Thyroid gland (tissue), 4 donors: ENCODE results near the gene ZNF397. TPM values are rescaled to one million over a fixed set of nuclear protein-coding genes. Genes with fewer than 3 reads are reported as not detected.
A peak's percentile ranks its signal among the peaks of the same experiment; 100 is the strongest.

ENCODE experiments used
- DNase-seq, 2 donors: peaks; one replicate each; pipeline ENCODE4 v3.0.0-alpha.2; 2019
- H3K27ac ChIP-seq, 3 donors: fragments of 200-600 bp; sonication (generic); 1 replicate in 2 of 3; 2 replicates in 1 of 3; pipeline ENCODE4 v1.5.1; 2016 to 2019; ENCODE audit warnings: mild to moderate bottlenecking in 1 of 3, moderate library complexity in 1 of 3
- H3K27me3 ChIP-seq: fragments of 200-600 bp; sonication (generic); one replicate; pipeline ENCODE4 v1.5.1; 2019
- H3K36me3 ChIP-seq, 2 donors: fragments of 200-600 bp; sonication (generic); one replicate each; pipeline ENCODE4 v1.5.1; 2016 to 2019
- H3K4me1 ChIP-seq, 2 donors: fragments of 200-600 bp; sonication (generic); one replicate each; pipeline ENCODE4 v1.5.1; 2017 to 2019
- H3K4me3 ChIP-seq, 3 donors: fragments of 200-600 bp; sonication (generic); replicated peaks in 1 of 3; 1 replicate in 2 of 3; 2 replicates in 1 of 3; pipeline ENCODE4 v1.5.1; 2016; ENCODE audit warnings: mild to moderate bottlenecking in 1 of 3
- H3K9me3 ChIP-seq: fragments of 200-600 bp; sonication (generic); one replicate; pipeline ENCODE4 v1.5.1; 2017
- CTCF ChIP-seq, 6 experiments: fragments of 200-600 bp in 3 of 6; fragments of 450-650 bp in 3 of 6; sonication (generic) in 3 of 6; IDR thresholded peaks; one replicate each; pipeline ENCODE4 v1.5.1; 2016 to 2019; ENCODE audit warnings: antibody characterized with exemption in 6 of 6, mild to moderate bottlenecking in 2 of 6, inconsistent platforms in 1 of 6, moderate library complexity in 1 of 6
- POLR2A ChIP-seq, 2 donors: fragments of 450-650 bp; IDR thresholded peaks; one replicate each; pipeline ENCODE4 v1.6.1; 2017; ENCODE audit warnings: antibody characterized with exemption in 2 of 2, mild to moderate bottlenecking in 2 of 2, moderate library complexity in 1 of 2
- WGBS, 2 donors: methylation state at CpG; one replicate each; pipeline ENCODE4 v1.1.5; 2017; 5-methylcytosine and 5-hydroxymethylcytosine counted together
- intact Hi-C: fragments of 100-400 bp; cut with DNase I; formaldehyde crosslinking; loops from one replicate; pipeline ENCODE4 v1.15.1; 2023
- total RNA-seq, 4 donors: library from RNA; depleted of rRNA; stranded (reverse); fragments of >200 nt; gene quantifications; one replicate each; pipeline ENCODE4 v1.2.3, GENCODE V29; 2016

ZNF397 gene
- total RNA-seq, 4 donors from 2014 or later, result 30.8 to 52.8 (median 36.8) TPM

GRCh38 chr18:35282353-35282752, 41.5 kb downstream of the ZNF397 start:
- Histone ChIP-seq H3K4me1 (no peaks in the 10 kb centered on the region), H3K36me3 (no peaks in the 10 kb centered on the region), H3K9me3 (no peaks in the 10 kb centered on the region), H3K27ac (no peak overlapping the region), H3K4me3 (no peak overlapping the region), H3K27me3 (no peaks in the 10 kb centered on the region)
- no peak for DNase-seq
- WGBS, 2 donors, result 93 to 94% methylated on average over 1 of the region's 1 CpG
- intact Hi-C loops, result no loop called here
- TF ChIP-seq POLR2A (IDR thresholded peaks at IDR 0.05) (no peak), CTCF (IDR thresholded peaks at IDR 0.05) (no peak)

DNA sequence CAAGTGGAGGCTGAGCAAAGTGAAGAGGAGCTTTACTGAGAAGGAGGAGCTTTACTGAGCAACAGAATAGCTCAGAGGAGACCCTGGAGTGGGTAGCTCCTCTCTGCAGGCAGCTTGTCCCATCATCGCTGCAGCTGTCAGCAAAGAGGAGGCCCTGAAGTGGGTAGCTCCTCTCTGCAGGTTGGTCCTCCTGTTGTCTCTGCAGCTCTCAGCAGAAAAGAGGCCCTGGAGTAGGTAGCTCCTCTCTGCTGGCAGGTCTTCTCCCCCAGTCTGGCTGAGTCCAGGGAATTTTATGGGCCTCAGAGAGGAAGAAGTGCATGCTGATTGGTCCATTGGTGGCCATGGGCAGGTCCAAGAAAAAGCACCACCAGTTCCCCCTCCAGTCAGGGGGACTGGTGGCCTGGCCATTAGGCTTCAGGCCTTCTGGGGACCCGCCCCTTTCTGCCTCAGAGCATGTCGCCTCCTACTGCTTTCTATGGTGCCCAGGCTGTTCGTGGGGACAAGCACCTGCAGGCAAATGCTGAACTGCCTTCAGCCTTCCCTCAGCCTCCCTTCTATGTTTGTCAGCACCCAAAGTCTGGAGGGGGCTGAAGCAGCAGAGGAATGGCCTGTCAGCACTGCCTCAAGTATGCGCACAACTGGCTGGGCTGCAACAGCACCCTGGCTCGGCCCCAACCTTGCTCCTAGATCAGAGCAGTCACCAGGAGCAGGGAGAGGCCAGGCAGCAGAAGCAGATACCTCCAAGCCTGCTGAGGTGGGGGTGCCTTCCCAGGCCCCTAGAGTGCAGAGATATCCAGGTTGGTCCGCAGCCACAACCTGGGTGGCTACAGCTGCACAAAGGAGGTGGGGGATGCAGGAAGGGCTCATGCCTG, 43.3 kb downstream of the ZNF397 start:
- peaks cover 0 to 6% of the 10 kb centered on the region in 2 donors for H3K4me1 ChIP-seq
- intact Hi-C loops, result no loop called here
- 97 to 98% methylated on average over 4 to 6 of the region's 7 CpGs for WGBS, 2 donors
- DNase-seq, result no peak
- no peaks in the 10 kb centered on the region for H3K9me3 ChIP-seq
- TF ChIP-seq CTCF (IDR thresholded peaks at IDR 0.05) (no peak), POLR2A (IDR thresholded peaks at IDR 0.05) (no peak)
- no peak overlapping the region for H3K4me3 ChIP-seq
- no peaks in the 10 kb centered on the region for H3K36me3 ChIP-seq
- no peak overlapping the region for H3K27ac ChIP-seq
- H3K27me3 ChIP-seq, result no peaks in the 10 kb centered on the region

GRCh38 chr18:35284841-35285240, 44.0 kb downstream of the ZNF397 start:
- no peak for TF ChIP-seq POLR2A (IDR thresholded peaks at IDR 0.05)
- TF ChIP-seq CTCF (IDR thresholded peaks at IDR 0.05), result no peak
- Histone ChIP-seq H3K27ac (no peak overlapping the region), H3K27me3 (no peaks in the 10 kb centered on the region), H3K9me3 (no peaks in the 10 kb centered on the region), H3K36me3 (no peaks in the 10 kb centered on the region), H3K4me1 (peaks cover 0 to 6% of the 10 kb centered on the region in 2 donors), H3K4me3 (no peak overlapping the region)
- DNase-seq, result no peak
- intact Hi-C loops, result no loop called here
- 94 to 100% methylated on average over 2 of the region's 3 CpGs for WGBS, 2 donors

- TF ChIP-seq POLR2A (IDR thresholded peaks at IDR 0.05), result no peak
- no peak for TF ChIP-seq CTCF (IDR thresholded peaks at IDR 0.05)
- Histone ChIP-seq H3K36me3 (no peaks in the 10 kb centered on the region), H3K27me3 (no peaks in the 10 kb centered on the region), H3K4me1 (peaks cover 6 to 18% of the 10 kb centered on the region in 2 donors), H3K27ac (peak overlapping the region in 2 of 3 donors; percentile 84 to 87), H3K9me3 (no peaks in the 10 kb centered on the region), H3K4me3 (peak overlapping the region; percentile 47 to 95 (median 68))
- 12 to 22% methylated on average over 6 of the region's 6 CpGs for WGBS, 2 donors
- no peak for DNase-seq
- intact Hi-C loops, result no loop called here
Measured at GRCh38 chr18:35289293-35289692, 48.5 kb downstream of the ZNF397 start.

DNA sequence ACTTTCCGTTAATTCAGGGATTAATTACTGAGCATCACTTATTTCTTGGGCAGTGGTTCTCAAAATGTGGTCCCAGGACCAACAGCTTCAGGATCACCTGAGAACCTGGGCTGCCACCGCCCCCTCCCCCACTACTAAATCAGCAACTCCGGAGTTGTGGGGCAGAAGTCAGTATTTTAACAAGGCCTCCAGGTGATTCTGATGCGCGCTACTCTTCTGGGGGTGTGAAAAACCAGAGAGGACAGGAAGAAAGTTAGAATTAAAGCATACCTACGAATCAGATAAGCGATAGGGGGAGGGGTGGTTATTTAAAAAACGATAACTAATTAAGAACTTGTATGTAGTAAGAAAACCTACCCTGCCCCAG, 48.9 kb downstream of the ZNF397 start:
- Histone ChIP-seq H3K27ac (peak overlapping the region; percentile 34 to 87 (median 84)), H3K4me3 (peak overlapping the region; percentile 47 to 95 (median 68)), H3K9me3 (no peaks in the 10 kb centered on the region), H3K4me1 (peaks cover 6 to 18% of the 10 kb centered on the region in 2 donors), H3K27me3 (no peaks in the 10 kb centered on the region), H3K36me3 (no peaks in the 10 kb centered on the region)
- WGBS, 2 donors, result 1% methylated on average over 8 of the region's 8 CpGs
- no peak for TF ChIP-seq POLR2A (IDR thresholded peaks at IDR 0.05)
- no peak for TF ChIP-seq CTCF (IDR thresholded peaks at IDR 0.05)
- intact Hi-C loops, result loop anchor here (10.0 kb wide), 1 partner anchor 55 kb away; the partner anchor contains the start of gene ZNF24
- DNase-seq, result peak; percentile 70 to 72
